ENCODE measurements around the gene RIPOR1.
"Not testable (repeated sequence)": the region's sequence is repeated elsewhere in the genome, so short reads cannot be mapped to it uniquely, and the experiment has no call there.

Gene RIPOR1

DNA sequence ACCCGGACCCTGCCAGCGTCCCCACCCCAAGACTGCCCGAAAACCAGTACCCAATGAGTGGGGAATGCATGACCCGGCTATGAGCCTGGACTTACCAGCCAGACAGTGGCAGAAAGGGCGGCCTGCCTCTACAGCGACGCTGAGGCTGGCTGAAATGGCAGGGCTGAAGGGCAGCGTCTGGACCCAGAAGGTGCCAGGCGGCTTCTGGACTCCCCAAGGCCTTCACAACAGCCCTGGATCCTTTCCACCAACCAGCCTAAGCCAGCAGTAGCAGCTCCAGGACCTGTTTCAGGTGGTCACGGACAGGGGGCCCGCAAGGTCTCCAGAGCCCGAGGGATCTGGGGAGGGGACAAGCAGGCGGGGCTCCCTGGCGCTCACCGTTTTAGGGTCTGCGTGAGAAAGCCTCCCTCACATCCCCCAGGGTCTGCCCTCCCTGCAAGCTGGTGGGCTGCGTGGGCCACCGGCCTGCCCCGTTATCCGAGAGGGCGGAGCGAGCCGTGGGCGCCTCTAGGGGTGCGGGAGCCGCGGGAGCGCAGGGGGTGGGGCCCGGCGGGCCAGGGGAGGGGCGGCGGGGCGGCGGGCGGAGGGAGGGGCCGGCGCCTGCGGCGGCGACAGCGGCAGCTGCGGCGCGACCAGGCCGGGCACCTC is at the start of gene RIPOR1:
RIPOR1 (plus strand) TSS at position 608 of the 648 bp plus-strand sequence. CDS start 9,618 bp downstream, outside the sequence.
- DNase-seq: peak; percentile 53

- peak; percentile 98 for DNase-seq
Observed at GRCh38 chr16:67480833-67481560, 47.6 kb upstream of the RIPOR1 start, which contains the start of gene ATP6V0D1. Gene ATP6V0D1, minus strand, starts transcription at chr16:67481157. Its CDS starts 71 bp downstream, at chr16:67481086.

- no peak for DNase-seq
Observed at GRCh38 chr16:67481561-67482232, 46.9 kb upstream of the RIPOR1 start.

DNA sequence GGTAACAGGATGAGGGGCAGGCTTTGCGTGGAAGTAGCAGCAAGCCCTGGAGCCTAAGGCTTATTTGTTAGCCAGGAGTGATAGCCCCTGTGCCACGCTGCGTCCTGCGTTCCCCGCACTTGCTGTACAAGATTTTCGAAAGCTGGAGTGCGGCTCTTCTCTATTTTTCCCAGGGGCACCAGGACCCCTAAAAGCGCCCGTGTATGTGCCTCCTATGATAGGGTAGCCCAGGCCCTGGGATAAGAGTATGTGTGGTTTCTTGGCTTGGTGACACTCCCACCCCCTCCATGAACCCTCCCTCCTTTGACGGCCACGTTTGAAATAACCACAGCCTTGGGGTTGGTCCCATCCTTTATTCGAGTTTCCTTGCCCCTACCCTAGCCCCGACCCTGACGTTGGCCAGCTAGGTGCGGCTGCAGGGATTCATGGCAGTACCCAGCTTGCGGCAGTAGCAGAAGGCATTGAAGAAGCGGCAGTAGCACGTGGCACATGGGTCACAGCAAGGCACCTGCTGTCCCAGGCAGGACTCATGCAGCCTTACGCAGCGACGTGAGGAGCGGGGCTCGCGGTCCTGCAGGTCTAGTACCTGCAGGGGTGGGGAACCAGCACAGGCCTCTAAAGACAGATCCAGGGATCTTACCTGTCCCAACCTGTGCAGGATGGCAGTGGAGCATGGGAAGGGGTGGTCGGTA is 46.2 kb upstream of the RIPOR1 start:
- DNase-seq: no peak

GRCh38 chr16:67483150-67483549 is 45.5 kb upstream of the RIPOR1 start, which contains the start of gene AGRP:
Gene AGRP, minus strand, starts transcription at chr16:67483547. Its CDS starts 149 bp downstream, at chr16:67483398.
- no peak for DNase-seq

DNA sequence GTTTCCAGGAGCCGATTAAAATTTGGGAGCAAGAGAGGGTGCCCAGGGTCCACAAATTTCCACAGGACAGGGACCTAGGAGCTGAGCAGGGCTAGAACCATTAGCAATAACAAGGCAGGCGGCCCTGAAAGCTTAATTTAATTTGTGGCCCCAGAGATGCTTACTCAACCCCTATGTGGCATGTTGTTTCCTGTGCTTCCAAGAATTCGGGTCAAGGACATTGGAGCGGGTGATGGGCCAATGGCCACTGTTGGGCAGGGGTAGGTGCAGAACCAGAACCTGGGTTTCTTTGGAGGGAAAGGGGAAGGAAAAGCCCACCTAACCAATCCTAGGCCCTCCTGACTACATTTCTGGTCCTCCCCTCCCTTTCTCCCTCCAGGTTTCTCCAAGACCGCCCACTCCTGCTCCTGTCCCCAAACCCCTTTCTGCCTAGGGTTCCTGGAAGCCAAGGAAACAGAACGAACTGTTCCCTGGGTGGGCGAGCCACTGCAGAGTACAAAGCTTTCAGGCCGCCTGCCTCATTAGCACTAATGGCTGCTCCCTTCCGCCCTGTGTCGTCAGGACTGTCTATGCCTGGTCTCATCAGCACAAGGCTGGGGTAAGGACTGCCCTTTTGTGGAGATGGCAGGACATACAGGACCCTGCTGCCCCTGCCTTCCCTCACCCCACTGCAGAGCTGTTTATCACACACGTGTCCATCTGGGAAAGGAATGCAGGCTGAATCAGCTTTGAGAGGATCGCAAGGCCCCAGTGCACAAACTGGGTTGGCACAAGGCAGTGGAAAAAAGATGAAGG is 44.7 kb upstream of the RIPOR1 start:
- no peak for DNase-seq

GRCh38 chr16:67486805-67487204 is 41.8 kb upstream of the RIPOR1 start:
- no peak for DNase-seq

GRCh38 chr16:67487561-67487960 is 41.1 kb upstream of the RIPOR1 start:
- not testable (repeated sequence) for DNase-seq

- no peak for DNase-seq
Observed at GRCh38 chr16:67489401-67490083, 39.1 kb upstream of the RIPOR1 start.

DNA sequence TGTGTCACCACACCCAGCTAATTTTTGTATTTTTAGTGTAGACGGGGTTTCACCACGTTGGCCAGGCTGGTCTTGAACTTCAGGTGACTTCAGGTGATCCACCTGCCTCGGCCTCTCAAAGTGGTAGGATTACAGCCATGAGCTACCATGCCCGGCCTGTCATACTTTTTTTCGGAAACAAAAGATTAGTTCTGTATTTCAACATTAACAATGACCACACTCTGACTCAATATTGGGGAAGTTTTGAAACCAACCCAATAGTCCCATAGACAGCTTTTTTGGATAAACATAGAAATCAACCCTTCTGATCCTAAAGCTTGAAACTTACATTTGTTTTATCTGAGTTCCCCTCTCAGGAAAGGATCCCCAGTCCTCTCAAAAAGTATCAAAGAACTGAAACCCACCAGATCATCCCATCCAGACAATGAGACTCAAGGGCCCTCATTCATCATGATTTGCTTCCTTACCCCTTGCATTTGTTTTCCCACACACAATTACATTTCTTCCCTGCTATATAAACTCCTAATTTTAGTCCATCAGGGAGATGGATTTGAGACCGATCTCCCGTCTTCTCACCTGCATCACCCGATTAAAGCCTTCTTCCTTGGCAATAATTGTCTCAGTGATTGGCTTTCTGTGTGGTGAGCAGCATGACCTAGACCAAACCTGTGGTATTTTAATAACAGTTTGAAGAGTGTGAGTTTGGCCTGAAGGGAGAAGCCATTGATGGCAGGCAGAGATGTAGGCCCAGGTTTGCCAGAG is 38.1 kb upstream of the RIPOR1 start:
- DNase-seq: no peak

GRCh38 chr16:67499106-67499505 is 29.5 kb upstream of the RIPOR1 start:
- no peak for DNase-seq

- no peak for DNase-seq
Observed at GRCh38 chr16:67504031-67505021, 24.3 kb upstream of the RIPOR1 start.

DNA sequence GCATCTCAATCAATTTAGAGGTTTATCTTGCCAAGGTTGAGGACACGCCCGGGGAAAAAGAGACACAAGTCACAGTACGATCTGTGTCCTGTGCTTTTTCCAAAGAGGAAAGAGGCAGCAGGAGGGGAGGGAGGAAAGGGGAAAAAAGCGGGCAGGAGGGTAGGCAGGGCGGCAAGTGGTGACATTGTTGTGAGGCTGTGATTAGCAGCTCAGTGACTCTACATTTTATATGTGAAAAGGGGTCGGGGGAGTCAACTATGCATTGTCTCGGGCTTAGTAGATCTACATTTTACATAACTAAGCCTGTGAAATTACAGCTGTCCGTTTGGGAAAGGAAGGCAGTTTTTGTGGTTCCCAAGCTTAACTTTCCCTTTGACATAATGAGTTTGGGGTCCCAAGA is 22.2 kb upstream of the RIPOR1 start:
- DNase-seq: no peak

DNA sequence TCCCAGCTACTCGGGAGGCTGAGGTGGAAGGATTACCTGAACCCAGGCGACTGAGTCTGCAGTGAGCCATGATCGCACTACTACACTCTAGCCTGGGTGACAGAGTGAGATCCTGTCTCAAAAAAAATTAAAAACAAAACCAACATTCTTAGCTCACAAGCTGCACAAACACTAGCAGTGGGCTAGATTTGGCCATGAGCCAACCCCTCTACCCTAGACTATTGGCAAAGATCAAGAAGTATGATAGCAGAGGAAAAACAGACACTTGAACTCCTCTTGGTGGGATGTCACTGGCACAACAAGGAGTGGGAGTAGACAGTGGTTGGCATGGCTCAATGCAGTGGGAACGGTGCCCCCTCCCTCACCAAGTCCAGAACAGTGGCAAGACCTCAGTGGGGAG is 19.6 kb upstream of the RIPOR1 start:
- DNase-seq: no peak

DNA sequence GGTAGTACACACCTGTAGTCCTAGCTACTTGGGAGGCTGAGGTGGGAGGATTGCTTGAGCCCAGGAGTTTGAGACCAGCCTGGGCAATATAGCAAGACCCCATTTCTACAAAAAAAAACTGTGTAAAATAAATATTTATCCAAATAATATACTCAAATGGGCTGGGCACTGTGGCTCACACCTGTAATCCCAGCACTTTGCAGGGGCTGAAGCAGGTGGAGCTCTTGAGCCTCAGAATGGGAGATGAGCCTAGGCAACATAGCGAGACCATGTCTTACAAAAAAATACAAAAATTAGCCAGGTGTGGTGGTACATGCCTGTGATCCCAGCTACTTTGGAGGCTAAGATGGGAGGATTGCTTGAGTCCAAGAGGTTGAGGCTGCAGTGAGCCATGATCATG is 14.7 kb upstream of the RIPOR1 start:
- DNase-seq: not testable (repeated sequence)

DNA sequence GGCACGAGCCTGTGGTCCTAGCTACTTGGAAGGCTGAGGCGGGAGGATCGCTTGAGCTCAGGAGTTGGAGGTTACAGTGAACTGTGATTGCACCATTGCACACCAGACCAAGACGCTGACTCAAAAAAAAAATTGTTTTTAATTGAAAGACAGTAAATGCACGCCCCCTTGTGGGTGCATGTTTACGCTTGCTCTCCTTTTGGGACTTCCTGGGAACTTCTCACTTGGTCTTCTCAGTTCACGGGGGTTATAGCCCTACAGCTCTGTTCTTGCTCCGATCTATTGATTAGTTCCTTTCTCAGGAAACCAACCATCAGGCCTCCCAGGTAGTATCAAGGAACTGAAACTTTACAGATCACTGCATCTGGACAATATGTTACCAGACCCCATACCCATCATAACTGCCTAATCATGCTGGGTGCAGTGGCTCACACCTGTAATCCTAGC is 14.2 kb upstream of the RIPOR1 start:
- DNase-seq: peak; percentile 75

DNA sequence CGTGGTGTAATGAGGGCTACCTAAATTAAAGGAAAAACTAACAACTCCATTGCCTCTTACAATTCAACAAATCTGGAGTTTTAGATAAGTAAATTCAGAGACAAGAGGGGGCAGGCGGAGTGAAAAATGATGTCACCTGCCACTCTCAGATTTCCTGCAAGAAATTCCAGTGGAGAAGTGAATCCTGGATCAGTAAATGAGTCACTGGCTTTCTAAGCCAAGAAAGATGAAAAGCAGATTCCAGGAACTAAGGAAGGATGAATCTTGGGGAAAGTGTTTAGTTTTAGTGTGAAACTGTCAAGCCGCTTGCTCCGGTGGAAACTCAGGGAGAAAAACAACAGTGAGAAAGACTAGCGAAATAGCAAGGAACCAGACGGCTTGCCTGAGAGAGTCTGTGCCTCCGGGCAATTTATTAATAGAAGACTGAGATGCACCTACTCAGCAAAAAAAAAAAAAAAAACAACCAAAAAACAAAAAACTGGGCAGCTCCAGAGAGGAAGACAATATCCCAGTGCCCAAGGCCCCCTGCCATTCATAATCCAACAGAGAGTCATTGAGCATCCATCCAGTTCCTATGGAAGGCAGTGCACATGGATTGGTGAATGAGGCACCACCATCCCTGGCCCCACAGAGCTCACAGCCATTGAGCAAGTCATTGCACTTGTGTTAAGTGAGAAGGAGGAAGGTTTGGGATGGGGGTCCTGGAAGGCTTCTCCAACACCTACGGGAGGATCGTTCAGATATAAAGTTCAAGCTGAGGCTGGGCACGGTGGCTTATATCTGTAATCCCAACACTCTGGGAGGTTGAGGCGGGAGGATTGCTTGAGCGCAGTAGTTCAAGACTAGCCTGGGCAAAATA is 12.1 kb upstream of the RIPOR1 start:
- DNase-seq: no peak

- DNase-seq: no peak
Observed at GRCh38 chr16:67517155-67517445, 11.5 kb upstream of the RIPOR1 start.

Measured in COR-L47 (cell line).